Measurements from ENCODE around the gene CRTAC1. TPM values are rescaled to one million over a fixed set of nuclear protein-coding genes. Genes with fewer than 3 reads are reported as not detected.

Gene CRTAC1
- total and polyA plus RNA-seq, 2 experiments from 2014 or later = 0.47 to 1.2 TPM

DNA sequence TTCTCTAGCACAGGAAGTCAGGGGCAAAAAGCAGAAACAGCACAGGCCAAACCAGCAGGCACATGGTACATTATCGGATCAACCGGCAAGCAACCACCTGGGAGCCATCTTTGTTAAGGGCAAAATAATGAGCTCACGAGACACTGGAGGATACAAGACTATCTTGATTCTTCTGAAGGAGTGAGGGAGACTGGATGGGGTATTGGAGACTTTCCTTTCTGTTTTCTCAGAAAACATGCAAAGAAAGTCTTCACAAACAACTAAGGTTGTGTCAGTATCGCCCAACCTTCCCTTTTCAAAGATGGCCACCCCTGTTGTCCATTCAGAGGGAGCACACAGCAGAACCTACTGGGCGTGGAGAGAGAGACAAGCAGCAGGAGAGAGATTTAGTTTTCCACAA is 151.2 kb downstream of the CRTAC1 start:
- Histone ChIP-seq H3K27me3 (ENCODE audit: insufficient read depth) (no peaks in the 10 kb centered on the region), H3K4me1 (ENCODE audit: insufficient read depth) (peaks cover 10% of the 10 kb centered on the region; the same call in 1 of the 2 replicates), H4K20me1 (replicated peaks; ENCODE audit: insufficient read depth) (no peaks in the 10 kb centered on the region), H3K4me3 (no peak overlapping the region), H2AFZ (peak overlapping the region; percentile 88; the same call in 1 of the 2 replicates), H3K9me2 (ENCODE audit: insufficient read depth) (peaks cover 13% of the 10 kb centered on the region), H3K36me3 (ENCODE audit: insufficient read depth) (no peaks in the 10 kb centered on the region), H3K4me2 (no peak overlapping the region), H3K27ac (ENCODE audit: low read depth) (no peak overlapping the region), H3F3A (replicated peaks; ENCODE audit: low read depth) (no peaks in the 10 kb centered on the region), H3K79me2 (replicated peaks; ENCODE audit: insufficient read depth) (no peaks in the 10 kb centered on the region)
- no peaks in the 10 kb centered on the region for H3K9me3 Mint-ChIP-seq
- TF ChIP-seq POLR2AphosphoS5 (IDR thresholded peaks at IDR 0.05; ENCODE audit: low read depth) (no peak), CTCF (conservative IDR thresholded peaks at IDR 0.05; ENCODE audit: low read depth in 2 of 2) (no peak), ZNF331 (CRISPR knock-in tag; IDR thresholded peaks at IDR 0.05; ENCODE audit: low read depth) (no peak), EZH2 (IDR thresholded peaks at IDR 0.05; ENCODE audit: low read depth, unreplicated experiment) (no peak)
- TF ChIP-seq, protein P1, sequence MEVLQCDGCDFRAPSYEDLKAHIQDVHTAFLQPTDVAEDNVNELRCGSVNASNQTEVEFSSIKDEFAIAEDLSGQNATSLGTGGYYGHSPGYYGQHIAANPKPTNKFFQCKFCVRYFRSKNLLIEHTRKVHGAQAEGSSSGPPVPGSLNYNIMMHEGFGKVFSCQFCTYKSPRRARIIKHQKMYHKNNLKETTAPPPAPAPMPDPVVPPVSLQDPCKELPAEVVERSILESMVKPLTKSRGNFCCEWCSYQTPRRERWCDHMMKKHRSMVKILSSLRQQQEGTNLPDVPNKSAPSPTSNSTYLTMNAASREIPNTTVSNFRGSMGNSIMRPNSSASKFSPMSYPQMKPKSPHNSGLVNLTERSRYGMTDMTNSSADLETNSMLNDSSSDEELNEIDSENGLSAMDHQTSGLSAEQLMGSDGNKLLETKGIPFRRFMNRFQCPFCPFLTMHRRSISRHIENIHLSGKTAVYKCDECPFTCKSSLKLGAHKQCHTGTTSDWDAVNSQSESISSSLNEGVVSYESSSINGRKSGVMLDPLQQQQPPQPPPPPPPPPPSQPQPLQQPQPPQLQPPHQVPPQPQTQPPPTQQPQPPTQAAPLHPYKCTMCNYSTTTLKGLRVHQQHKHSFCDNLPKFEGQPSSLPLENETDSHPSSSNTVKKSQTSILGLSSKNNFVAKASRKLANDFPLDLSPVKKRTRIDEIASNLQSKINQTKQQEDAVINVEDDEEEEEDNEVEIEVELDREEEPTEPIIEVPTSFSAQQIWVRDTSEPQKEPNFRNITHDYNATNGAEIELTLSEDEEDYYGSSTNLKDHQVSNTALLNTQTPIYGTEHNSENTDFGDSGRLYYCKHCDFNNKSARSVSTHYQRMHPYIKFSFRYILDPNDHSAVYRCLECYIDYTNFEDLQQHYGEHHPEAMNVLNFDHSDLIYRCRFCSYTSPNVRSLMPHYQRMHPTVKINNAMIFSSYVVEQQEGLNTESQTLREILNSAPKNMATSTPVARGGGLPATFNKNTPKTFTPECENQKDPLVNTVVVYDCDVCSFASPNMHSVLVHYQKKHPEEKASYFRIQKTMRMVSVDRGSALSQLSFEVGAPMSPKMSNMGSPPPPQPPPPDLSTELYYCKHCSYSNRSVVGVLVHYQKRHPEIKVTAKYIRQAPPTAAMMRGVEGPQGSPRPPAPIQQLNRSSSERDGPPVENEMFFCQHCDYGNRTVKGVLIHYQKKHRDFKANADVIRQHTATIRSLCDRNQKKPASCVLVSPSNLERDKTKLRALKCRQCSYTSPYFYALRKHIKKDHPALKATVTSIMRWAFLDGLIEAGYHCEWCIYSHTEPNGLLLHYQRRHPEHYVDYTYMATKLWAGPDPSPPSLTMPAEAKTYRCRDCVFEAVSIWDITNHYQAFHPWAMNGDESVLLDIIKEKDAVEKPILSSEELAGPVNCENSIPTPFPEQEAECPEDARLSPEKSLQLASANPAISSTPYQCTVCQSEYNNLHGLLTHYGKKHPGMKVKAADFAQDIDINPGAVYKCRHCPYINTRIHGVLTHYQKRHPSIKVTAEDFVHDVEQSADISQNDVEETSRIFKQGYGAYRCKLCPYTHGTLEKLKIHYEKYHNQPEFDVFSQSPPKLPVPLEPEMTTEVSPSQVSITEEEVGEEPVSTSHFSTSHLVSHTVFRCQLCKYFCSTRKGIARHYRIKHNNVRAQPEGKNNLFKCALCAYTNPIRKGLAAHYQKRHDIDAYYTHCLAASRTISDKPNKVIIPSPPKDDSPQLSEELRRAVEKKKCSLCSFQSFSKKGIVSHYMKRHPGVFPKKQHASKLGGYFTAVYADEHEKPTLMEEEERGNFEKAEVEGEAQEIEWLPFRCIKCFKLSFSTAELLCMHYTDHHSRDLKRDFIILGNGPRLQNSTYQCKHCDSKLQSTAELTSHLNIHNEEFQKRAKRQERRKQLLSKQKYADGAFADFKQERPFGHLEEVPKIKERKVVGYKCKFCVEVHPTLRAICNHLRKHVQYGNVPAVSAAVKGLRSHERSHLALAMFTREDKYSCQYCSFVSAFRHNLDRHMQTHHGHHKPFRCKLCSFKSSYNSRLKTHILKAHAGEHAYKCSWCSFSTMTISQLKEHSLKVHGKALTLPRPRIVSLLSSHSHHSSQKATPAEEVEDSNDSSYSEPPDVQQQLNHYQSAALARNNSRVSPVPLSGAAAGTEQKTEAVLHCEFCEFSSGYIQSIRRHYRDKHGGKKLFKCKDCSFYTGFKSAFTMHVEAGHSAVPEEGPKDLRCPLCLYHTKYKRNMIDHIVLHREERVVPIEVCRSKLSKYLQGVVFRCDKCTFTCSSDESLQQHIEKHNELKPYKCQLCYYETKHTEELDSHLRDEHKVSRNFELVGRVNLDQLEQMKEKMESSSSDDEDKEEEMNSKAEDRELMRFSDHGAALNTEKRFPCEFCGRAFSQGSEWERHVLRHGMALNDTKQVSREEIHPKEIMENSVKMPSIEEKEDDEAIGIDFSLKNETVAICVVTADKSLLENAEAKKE (CRISPR knock-in tag; IDR thresholded peaks at IDR 0.05) = no peak
- ATAC-seq = no peak
- H3K27me3 Mint-ChIP-seq (ENCODE audit: insufficient read depth, low read depth, poor library complexity) = peaks cover 21% of the 10 kb centered on the region
- peaks cover 14% of the 10 kb centered on the region for H3K4me1 Mint-ChIP-seq
- no peaks in the 10 kb centered on the region for H3K36me3 Mint-ChIP-seq (ENCODE audit: low read depth)
- H3K27ac Mint-ChIP-seq = no peak overlapping the region
- DNase-seq (ENCODE audit: low spot score) = no peak
- no peak overlapping the region for H3K4me3 Mint-ChIP-seq

Data from GM23338 (cell line).